SK-N-MC (cell line): ENCODE measurements around the gene HSD11B2.

ENCODE experiments used
- DNase-seq: peaks from one replicate; pipeline ENCODE4 v3.0.0-alpha.2; 2011; ENCODE audit warnings: low read depth, low spot score
- H3K27ac ChIP-seq: fragments of 200-600 bp; sonication (generic); 2 replicates; pipeline ENCODE4 v1.5.1; 2016; ENCODE audit warnings: mixed run types
- H3K36me3 ChIP-seq: fragments of 200-600 bp; sonication (generic); 2 replicates; pipeline ENCODE4 v1.6.1; 2017; ENCODE audit warnings: antibody characterized with exemption, low read length, mixed read lengths; ENCODE audit not compliant: insufficient read depth
- H3K4me3 ChIP-seq: fragments of 200-600 bp; sonication (generic); 2 replicates; pipeline ENCODE4 v1.5.1; 2016
- H3K9ac ChIP-seq: fragments of 200-600 bp; sonication (generic); 2 replicates; pipeline ENCODE4 v1.8.0; 2017; ENCODE audit warnings: mixed run types, mixed read lengths; ENCODE audit not compliant: insufficient read length
- H3K9me3 ChIP-seq: fragments of 200-600 bp; sonication (generic); 2 replicates; pipeline ENCODE4 v1.6.1; 2017; ENCODE audit warnings: low read depth, mild to moderate bottlenecking, antibody characterized with exemption, low read length, moderate library complexity, mixed read lengths
- EZH2 ChIP-seq: fragments of 200-600 bp; sonication (generic); IDR thresholded peaks from one replicate; pipeline ENCODE4 v1.6.1; 2017; ENCODE audit warnings: antibody characterized with exemption
- FOXP2 ChIP-seq: optimal IDR thresholded peaks from 2 replicates; pipeline ENCODE3; 2011; ENCODE audit warnings: mild to moderate bottlenecking, moderate library complexity; ENCODE audit not compliant: insufficient read depth; ENCODE audit errors: extremely low read length, control extremely low read depth
- POLR2AphosphoS5 ChIP-seq: IDR thresholded peaks from 2 replicates; pipeline ENCODE4 v1.6.1; 2012; ENCODE audit warnings: mild to moderate bottlenecking, low read depth, low read length, borderline replicate concordance

HSD11B2 gene

GRCh38 chr16:67483150-67483549 lies 52.2 kb downstream of the HSD11B2 start, which contains the start of gene AGRP:
TSS of gene AGRP (minus strand) at chr16:67483547. CDS start at chr16:67483398, 149 bp downstream.
- Histone ChIP-seq H3K4me3 (no peak within 1 kb of the TSS), H3K9me3 (no peaks in the 10 kb centered on the region), H3K9ac (peak within 1 kb of the TSS; percentile 85), H3K27ac (no peak within 1 kb of the TSS), H3K36me3 (no peaks in the 10 kb centered on the region)
- DNase-seq, result no peak
- TF ChIP-seq FOXP2, result no peak
- TF ChIP-seq POLR2AphosphoS5, result no peak
- no peak for TF ChIP-seq EZH2

- Histone ChIP-seq H3K9me3 (no peaks in the 10 kb centered on the region), H3K36me3 (no peaks in the 10 kb centered on the region), H3K4me3 (no peak overlapping the region), H3K9ac (no peak overlapping the region), H3K27ac (no peak overlapping the region)
- no peak for DNase-seq
- TF ChIP-seq FOXP2 (no peak), EZH2 (no peak), POLR2AphosphoS5 (no peak)
Measured at GRCh38 chr16:67483731-67484525, 53.0 kb downstream of the HSD11B2 start.

GRCh38 chr16:67486805-67487204 lies 55.9 kb downstream of the HSD11B2 start:
- DNase-seq, result no peak
- H3K4me3 ChIP-seq, result no peak overlapping the region

More at GRCh38 chr16:67486805-67487204, 55.9 kb downstream of the HSD11B2 start:
- Histone ChIP-seq H3K9me3 (no peaks in the 10 kb centered on the region), H3K27ac (no peak overlapping the region), H3K36me3 (no peaks in the 10 kb centered on the region), H3K9ac (no peak overlapping the region)
- no peak for TF ChIP-seq FOXP2
- TF ChIP-seq EZH2, result no peak
- no peak for TF ChIP-seq POLR2AphosphoS5
